Neural progenitor cell (in vitro differentiated cells): ENCODE measurements around the gene CDRT15L2. TPM values are rescaled to one million over a fixed set of nuclear protein-coding genes. Genes with fewer than 3 reads are reported as not detected.
"Not testable (repeated sequence)": the region's sequence is repeated elsewhere in the genome, so short reads cannot be mapped to it uniquely, and the experiment has no call there.

Source experiments
- DNase-seq: peaks from one replicate; pipeline ENCODE4 v3.0.0-alpha.2; 2016; ENCODE audit warnings: low spot score
- H2AFZ ChIP-seq: fragments of 200-600 bp; sonication (generic); replicated peaks from 2 replicates; pipeline ENCODE4 v1.6.1; 2016; ENCODE audit warnings: antibody characterized with exemption
- H3F3A ChIP-seq: fragments of 200-600 bp; sonication (generic); 2 replicates; pipeline ENCODE4 v1.6.1; 2016; ENCODE audit warnings: antibody characterized with exemption, low read depth
- H3K27ac ChIP-seq: fragments of 200-600 bp; sonication (generic); 2 replicates; pipeline ENCODE4 v1.5.1; 2016; ENCODE audit warnings: mild to moderate bottlenecking
- H3K27me3 ChIP-seq: fragments of 200-600 bp; sonication (generic); 2 replicates; pipeline ENCODE4 v1.6.1; 2016; ENCODE audit warnings: mild to moderate bottlenecking, moderate library complexity
- H3K36me3 ChIP-seq: fragments of 200-600 bp; sonication (generic); 2 replicates; pipeline ENCODE4 v1.5.1; 2016
- H3K4me1 ChIP-seq: fragments of 200-600 bp; sonication (generic); 2 replicates; pipeline ENCODE4 v1.6.1; 2016; ENCODE audit warnings: mixed run types
- H3K4me2 ChIP-seq: fragments of 200-600 bp; sonication (generic); 2 replicates; pipeline ENCODE4 v1.6.1; 2016
- H3K4me3 ChIP-seq: fragments of 200-600 bp; sonication (generic); 2 replicates; pipeline ENCODE4 v1.5.1; 2016
- H3K79me2 ChIP-seq: fragments of 200-600 bp; sonication (generic); 2 replicates; pipeline ENCODE4 v1.6.1; 2016; ENCODE audit warnings: low read depth
- H3K9ac ChIP-seq: fragments of 200-600 bp; sonication (generic); 2 replicates; pipeline ENCODE4 v1.6.1; 2016
- H3K9me3 ChIP-seq: fragments of 200-600 bp; sonication (generic); 2 replicates; pipeline ENCODE4 v1.5.1; 2016; ENCODE audit warnings: low read depth
- H4K20me1 ChIP-seq: fragments of 200-600 bp; sonication (generic); 2 replicates; pipeline ENCODE4 v1.6.1; 2016; ENCODE audit warnings: low read depth
- H3K27ac Mint-ChIP-seq: 3 replicates; pipeline ENCODE4 v1.8.0; 2021; ENCODE audit warnings: mixed read lengths
- H3K27me3 Mint-ChIP-seq: 2 replicates; pipeline ENCODE4 v1.8.0; 2022; ENCODE audit warnings: low read depth, mild to moderate bottlenecking, inconsistent platforms, moderate library complexity, mixed read lengths; ENCODE audit not compliant: insufficient read depth
- H3K36me3 Mint-ChIP-seq: 3 replicates; pipeline ENCODE4 v1.8.0; 2021; ENCODE audit warnings: mixed read lengths
- H3K4me1 Mint-ChIP-seq: 3 replicates; pipeline ENCODE4 v1.8.0; 2021; ENCODE audit warnings: mixed read lengths
- H3K4me3 Mint-ChIP-seq: 3 replicates; pipeline ENCODE4 v1.8.0; 2021; ENCODE audit warnings: mild to moderate bottlenecking, moderate library complexity, mixed read lengths
- H3K9me3 Mint-ChIP-seq: 3 replicates; pipeline ENCODE4 v1.8.0; 2020; ENCODE audit warnings: mixed read lengths
- total RNA-seq: library from RNA; depleted of rRNA; stranded (reverse); fragments of >200 nt; gene quantifications from 2 replicates; pipeline ENCODE4 v1.2.3, GENCODE V29; 2015; ENCODE audit warnings: low replicate concordance

The CDRT15L2 gene
- total RNA-seq, 1 donor from 2014 or later, result not detected

- H2AFZ ChIP-seq, H3K79me2 ChIP-seq, H3K4me3 Mint-ChIP-seq, H3K27ac ChIP-seq, H3K27me3 ChIP-seq, H3K27me3 Mint-ChIP-seq, DNase-seq, H3K4me1 Mint-ChIP-seq, H3K27ac Mint-ChIP-seq, H3K9me3 ChIP-seq, H3K9me3 Mint-ChIP-seq, H3K4me1 ChIP-seq, H3K9ac ChIP-seq, H3K36me3 Mint-ChIP-seq, H3F3A ChIP-seq, H3K36me3 ChIP-seq, H3K4me3 ChIP-seq, H3K4me2 ChIP-seq, H4K20me1 ChIP-seq: not testable (repeated sequence)
Observed at GRCh38 chr17:20573216-20573615, 6.3 kb upstream of the CDRT15L2 start.

GRCh38 chr17:20575071-20575470 lies 4.5 kb upstream of the CDRT15L2 start:
- not testable (repeated sequence) for H3F3A ChIP-seq, H3K36me3 Mint-ChIP-seq, H3K4me3 ChIP-seq, H3K27me3 ChIP-seq, H3K4me2 ChIP-seq, H3K9ac ChIP-seq, H4K20me1 ChIP-seq, H3K4me3 Mint-ChIP-seq, H3K27ac ChIP-seq, DNase-seq, H3K27ac Mint-ChIP-seq, H3K36me3 ChIP-seq, H3K27me3 Mint-ChIP-seq, H3K9me3 ChIP-seq, H2AFZ ChIP-seq, H3K79me2 ChIP-seq, H3K9me3 Mint-ChIP-seq, H3K4me1 ChIP-seq, H3K4me1 Mint-ChIP-seq

DNA sequence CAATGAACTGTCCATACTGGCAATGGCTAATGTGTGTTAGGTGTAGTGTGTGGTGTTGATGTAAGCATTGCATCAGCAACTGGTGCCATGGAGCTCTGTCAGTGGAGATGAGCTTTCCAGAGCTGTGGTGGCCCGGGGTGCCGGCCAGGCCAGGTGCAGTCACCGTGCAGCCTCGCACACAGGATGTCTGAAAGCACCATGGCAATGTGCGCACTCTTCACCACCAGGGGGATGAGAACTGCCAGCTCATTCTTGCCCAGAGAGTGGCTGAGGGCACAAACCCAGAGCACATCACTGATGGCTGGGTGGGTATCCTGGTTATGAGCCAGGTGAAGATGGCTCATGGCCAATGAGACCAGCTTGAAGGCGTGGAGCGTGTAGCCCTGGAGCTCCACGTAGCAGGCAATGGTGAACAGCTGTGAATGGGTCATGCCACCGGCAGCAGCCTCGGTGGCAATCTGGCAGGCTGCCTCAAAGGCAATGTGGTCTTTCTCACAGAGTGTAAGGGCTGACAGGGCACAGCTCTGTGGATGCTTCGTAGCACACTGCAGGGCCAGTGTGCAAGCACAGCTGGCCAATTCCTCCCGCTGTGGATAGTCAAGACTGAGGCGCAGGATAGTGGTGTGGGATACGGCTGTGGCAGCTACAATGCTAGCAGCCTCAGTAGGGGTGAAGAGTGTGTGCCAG lies 4.5 kb downstream of the CDRT15L2 start:
- H3K36me3 Mint-ChIP-seq, H3K9ac ChIP-seq, H3K4me1 Mint-ChIP-seq, H3K4me1 ChIP-seq, H3K4me3 Mint-ChIP-seq, H3K9me3 ChIP-seq, H3K79me2 ChIP-seq, H4K20me1 ChIP-seq, H3K27me3 ChIP-seq, H3K27ac ChIP-seq, H3K27me3 Mint-ChIP-seq, H3K27ac Mint-ChIP-seq, H3K36me3 ChIP-seq, H2AFZ ChIP-seq, DNase-seq, H3K9me3 Mint-ChIP-seq, H3K4me2 ChIP-seq, H3K4me3 ChIP-seq, H3F3A ChIP-seq: not testable (repeated sequence)

- not testable (repeated sequence) for H3K27me3 ChIP-seq, H3K9me3 Mint-ChIP-seq, H4K20me1 ChIP-seq, H3K9ac ChIP-seq, H3K4me1 ChIP-seq, H3K36me3 ChIP-seq, H3K27me3 Mint-ChIP-seq, H3F3A ChIP-seq, H3K79me2 ChIP-seq, H3K27ac ChIP-seq, H3K36me3 Mint-ChIP-seq, H3K9me3 ChIP-seq, H3K27ac Mint-ChIP-seq, H3K4me1 Mint-ChIP-seq
- peak overlapping the region; percentile 79 for H3K4me3 Mint-ChIP-seq
- peak overlapping the region; percentile 82 for H3K4me2 ChIP-seq
- DNase-seq, result peak; percentile 43
- peak overlapping the region; percentile 52 for H3K4me3 ChIP-seq
- H2AFZ ChIP-seq, result peak overlapping the region; percentile 68
Observed at GRCh38 chr17:20588744-20589453, 9.4 kb downstream of the CDRT15L2 start.

DNA sequence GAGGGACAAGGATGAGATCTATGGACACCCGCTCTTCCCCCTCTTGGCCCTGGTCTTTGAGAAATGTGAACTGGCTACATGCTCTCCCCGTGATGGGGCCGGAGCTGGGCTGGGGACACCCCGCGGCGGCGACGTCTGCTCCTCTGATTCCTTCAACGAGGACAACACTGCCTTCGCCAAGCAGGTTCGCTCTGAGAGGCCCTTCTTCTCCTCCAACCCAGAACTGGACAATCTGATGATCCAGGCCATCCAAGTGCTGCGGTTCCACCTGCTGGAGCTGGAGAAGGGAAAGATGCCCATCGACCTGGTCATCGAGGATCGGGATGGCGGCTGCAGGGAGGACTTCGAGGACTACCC lies 9.9 kb downstream of the CDRT15L2 start:
- H3K9me3 ChIP-seq, H3K27ac Mint-ChIP-seq, H3K27me3 Mint-ChIP-seq, H4K20me1 ChIP-seq, H3K27me3 ChIP-seq, H3F3A ChIP-seq, H3K4me1 Mint-ChIP-seq, H3K36me3 ChIP-seq, H3K36me3 Mint-ChIP-seq, H3K27ac ChIP-seq, H3K79me2 ChIP-seq, DNase-seq, H3K4me1 ChIP-seq, H3K9me3 Mint-ChIP-seq, H3K9ac ChIP-seq: not testable (repeated sequence)
- H3K4me2 ChIP-seq, result peak overlapping the region; percentile 82
- H2AFZ ChIP-seq, result peak overlapping the region; percentile 68
- peak overlapping the region; percentile 52 for H3K4me3 ChIP-seq
- H3K4me3 Mint-ChIP-seq, result peak overlapping the region; percentile 75

- not testable (repeated sequence) for H3K27ac ChIP-seq, H3K27ac Mint-ChIP-seq, H3K4me3 Mint-ChIP-seq, H3K36me3 ChIP-seq, H3K9me3 ChIP-seq, H4K20me1 ChIP-seq, H3K27me3 ChIP-seq, DNase-seq, H3K4me1 Mint-ChIP-seq, H3K36me3 Mint-ChIP-seq, H3K9ac ChIP-seq, H3K4me2 ChIP-seq, H3K27me3 Mint-ChIP-seq, H2AFZ ChIP-seq, H3F3A ChIP-seq, H3K9me3 Mint-ChIP-seq, H3K79me2 ChIP-seq, H3K4me3 ChIP-seq, H3K4me1 ChIP-seq
Observed at GRCh38 chr17:20591040-20591439, 11.5 kb downstream of the CDRT15L2 start.

GRCh38 chr17:20605568-20605967 lies 26.0 kb downstream of the CDRT15L2 start:
- not testable (repeated sequence) for H3K27me3 Mint-ChIP-seq, H3K9me3 ChIP-seq, H3K79me2 ChIP-seq, H4K20me1 ChIP-seq, H3F3A ChIP-seq, H3K9ac ChIP-seq, DNase-seq, H3K4me3 Mint-ChIP-seq, H3K27me3 ChIP-seq, H3K4me2 ChIP-seq, H3K27ac Mint-ChIP-seq, H3K27ac ChIP-seq, H3K4me3 ChIP-seq, H3K4me1 ChIP-seq, H3K36me3 Mint-ChIP-seq, H3K9me3 Mint-ChIP-seq, H3K4me1 Mint-ChIP-seq, H3K36me3 ChIP-seq, H2AFZ ChIP-seq

DNA sequence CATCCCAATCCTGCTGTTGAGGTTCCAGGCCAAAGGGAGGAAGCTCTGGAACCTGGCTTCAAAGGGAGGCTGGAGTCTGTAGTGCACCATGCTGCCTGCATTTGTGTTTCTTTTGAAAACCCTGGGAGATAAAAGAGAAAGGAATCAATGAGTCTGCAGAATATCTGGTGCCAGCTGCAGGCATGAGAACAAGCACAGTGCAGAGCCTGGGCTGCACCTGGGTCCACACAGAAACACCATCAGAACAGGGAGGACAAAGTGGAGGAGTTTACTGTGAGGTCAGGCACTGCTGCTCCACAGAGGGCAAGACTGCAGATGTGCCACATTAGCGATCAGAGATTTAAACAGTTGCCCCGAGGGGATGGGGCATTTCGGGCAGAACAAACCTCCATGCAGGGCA lies 30.0 kb downstream of the CDRT15L2 start:
- H3F3A ChIP-seq, H3K4me3 ChIP-seq, H3K36me3 Mint-ChIP-seq, H3K4me3 Mint-ChIP-seq, H3K27me3 ChIP-seq, H3K9me3 Mint-ChIP-seq, H3K36me3 ChIP-seq, H4K20me1 ChIP-seq, H3K79me2 ChIP-seq, DNase-seq, H3K9ac ChIP-seq, H3K9me3 ChIP-seq, H3K27me3 Mint-ChIP-seq, H2AFZ ChIP-seq, H3K4me1 ChIP-seq, H3K4me2 ChIP-seq, H3K4me1 Mint-ChIP-seq, H3K27ac ChIP-seq: not testable (repeated sequence)
- H3K27ac Mint-ChIP-seq, result peak overlapping the region; percentile 12
